ENCODE data around the gene TBC1D23.
A peak's percentile ranks its signal among the peaks of the same experiment; 100 is the strongest.
"Not testable (repeated sequence)": the region's sequence is repeated elsewhere in the genome, so short reads cannot be mapped to it uniquely, and the experiment has no call there.

Gene TBC1D23

GRCh38 chr3:100289339-100289738, 28.5 kb downstream of the TBC1D23 start:
- FAIRE-seq (no peak), DNase-seq (ENCODE audit: insufficient read length, low spot score) (no peak)

- DNase-seq (ENCODE audit: insufficient read length, low spot score): no peak
These were observed 34.3 kb downstream of the TBC1D23 start for GRCh38 chr3:100295089-100295488.

GRCh38 chr3:100297784-100298183, 37.0 kb downstream of the TBC1D23 start:
- no peak for DNase-seq (ENCODE audit: insufficient read length, low spot score)
- no peak for FAIRE-seq

More at GRCh38 chr3:100295089-100295488, 34.3 kb downstream of the TBC1D23 start:
- FAIRE-seq: no peak

GRCh38 chr3:100299016-100299415, 38.2 kb downstream of the TBC1D23 start:
- DNase-seq (ENCODE audit: insufficient read length, low spot score): no peak
- FAIRE-seq: no peak

GRCh38 chr3:100306695-100307094, 45.9 kb downstream of the TBC1D23 start:
- DNase-seq (ENCODE audit: insufficient read length, low spot score) (no peak), FAIRE-seq (no peak)

GRCh38 chr3:100310355-100310965, 49.7 kb downstream of the TBC1D23 start:
- DNase-seq (ENCODE audit: insufficient read length, low spot score) (no peak), FAIRE-seq (no peak)

- FAIRE-seq (no peak), DNase-seq (ENCODE audit: insufficient read length, low spot score) (no peak)
These were observed 50.2 kb downstream of the TBC1D23 start for GRCh38 chr3:100311011-100311410.

GRCh38 chr3:100316641-100317069, 55.9 kb downstream of the TBC1D23 start:
- FAIRE-seq: no peak

GRCh38 chr3:100317912-100318311, 57.1 kb downstream of the TBC1D23 start:
- DNase-seq (ENCODE audit: insufficient read length, low spot score) (no peak), FAIRE-seq (no peak)

More at GRCh38 chr3:100316641-100317069, 55.9 kb downstream of the TBC1D23 start:
- DNase-seq (ENCODE audit: insufficient read length, low spot score): peak; percentile 27

- DNase-seq (ENCODE audit: insufficient read length, low spot score) (no peak), FAIRE-seq (no peak)
These were observed 59.2 kb downstream of the TBC1D23 start for GRCh38 chr3:100319951-100320350.

- no peak for DNase-seq (ENCODE audit: insufficient read length, low spot score)
- no peak for FAIRE-seq
These were observed 63.3 kb downstream of the TBC1D23 start for GRCh38 chr3:100324044-100324443.

- FAIRE-seq (no peak), DNase-seq (ENCODE audit: insufficient read length, low spot score) (no peak)
These were observed 65.0 kb downstream of the TBC1D23 start for GRCh38 chr3:100325827-100326226.

GRCh38 chr3:100327377-100327776, 66.6 kb downstream of the TBC1D23 start:
- FAIRE-seq; DNase-seq (ENCODE audit: insufficient read length, low spot score): not testable (repeated sequence)

GRCh38 chr3:100329800-100330489, 69.2 kb downstream of the TBC1D23 start:
- DNase-seq (ENCODE audit: insufficient read length, low spot score) (no peak), FAIRE-seq (no peak)

GRCh38 chr3:100330651-100331050, 69.9 kb downstream of the TBC1D23 start:
- no peak for FAIRE-seq

GRCh38 chr3:100331660-100332059, 70.9 kb downstream of the TBC1D23 start:
- no peak for FAIRE-seq
- no peak for DNase-seq (ENCODE audit: insufficient read length, low spot score)

More at GRCh38 chr3:100330651-100331050, 69.9 kb downstream of the TBC1D23 start:
- DNase-seq (ENCODE audit: insufficient read length, low spot score): no peak

GRCh38 chr3:100333051-100333450, 72.3 kb downstream of the TBC1D23 start:
- no peak for FAIRE-seq
- DNase-seq (ENCODE audit: insufficient read length, low spot score): no peak

- FAIRE-seq: no peak
- no peak for DNase-seq (ENCODE audit: insufficient read length, low spot score)
These were observed 73.2 kb downstream of the TBC1D23 start for GRCh38 chr3:100333970-100334487.

- peak; percentile 59 for FAIRE-seq
These were observed 73.9 kb downstream of the TBC1D23 start, which contains the start of gene NIT2 for GRCh38 chr3:100334488-100335351. TSS of gene NIT2 (plus strand) at chr3:100334757. CDS start at chr3:100334792, 35 bp downstream.

GRCh38 chr3:100335434-100335833, 74.6 kb downstream of the TBC1D23 start:
- DNase-seq (ENCODE audit: insufficient read length, low spot score): peak; percentile 24
- no peak for FAIRE-seq

More at GRCh38 chr3:100334488-100335351, 73.9 kb downstream of the TBC1D23 start, which contains the start of gene NIT2:
- peak; percentile 91 for DNase-seq (ENCODE audit: insufficient read length, low spot score)

- DNase-seq (ENCODE audit: insufficient read length, low spot score); FAIRE-seq: not testable (repeated sequence)
These were observed 75.4 kb downstream of the TBC1D23 start for GRCh38 chr3:100336229-100336628.
